ENCODE results near the gene SYK.
"Not testable (repeated sequence)": the region's sequence is repeated elsewhere in the genome, so short reads cannot be mapped to it uniquely, and the experiment has no call there.

The SYK gene

GRCh38 chr9:90882991-90883600 lies 81.5 kb downstream of the SYK start:
- no peak for ATAC-seq

- ATAC-seq: no peak
Observed at GRCh38 chr9:90883661-90884060, 82.0 kb downstream of the SYK start.

- no peak for ATAC-seq
Observed at GRCh38 chr9:90884178-90884577, 82.6 kb downstream of the SYK start.

- ATAC-seq: not testable (repeated sequence)
Observed at GRCh38 chr9:90886868-90887267, 85.2 kb downstream of the SYK start.

GRCh38 chr9:90888941-90889340 lies 87.3 kb downstream of the SYK start:
- no peak for ATAC-seq

GRCh38 chr9:90890146-90890810 lies 88.7 kb downstream of the SYK start:
- no peak for ATAC-seq

GRCh38 chr9:90891308-90892040 lies 89.9 kb downstream of the SYK start:
- no peak for ATAC-seq

- no peak for ATAC-seq
Observed at GRCh38 chr9:90892918-90893317, 91.3 kb downstream of the SYK start.

- no peak for ATAC-seq
Observed at GRCh38 chr9:90893706-90894105, 92.1 kb downstream of the SYK start.

GRCh38 chr9:90894986-90895687 lies 93.5 kb downstream of the SYK start:
- ATAC-seq: no peak

GRCh38 chr9:90895786-90896185 lies 94.2 kb downstream of the SYK start:
- no peak for ATAC-seq

GRCh38 chr9:90896231-90896630 lies 94.6 kb downstream of the SYK start:
- no peak for ATAC-seq

GRCh38 chr9:90898228-90898627 lies 96.6 kb downstream of the SYK start:
- no peak for ATAC-seq

- ATAC-seq: no peak
Observed at GRCh38 chr9:90899287-90899686, 97.7 kb downstream of the SYK start.

- no peak for ATAC-seq
Observed at GRCh38 chr9:90900130-90900529, 98.5 kb downstream of the SYK start.

- ATAC-seq: no peak
Observed at GRCh38 chr9:90901933-90902332, 100.3 kb downstream of the SYK start.

GRCh38 chr9:90903766-90904424 lies 102.3 kb downstream of the SYK start:
- no peak for ATAC-seq

- ATAC-seq: no peak
Observed at GRCh38 chr9:90904706-90905478, 103.3 kb downstream of the SYK start.

GRCh38 chr9:90905822-90906221 lies 104.2 kb downstream of the SYK start:
- no peak for ATAC-seq

GRCh38 chr9:90906316-90907055 lies 104.9 kb downstream of the SYK start:
- ATAC-seq: no peak

- ATAC-seq: no peak
Observed at GRCh38 chr9:90907056-90907445, 105.4 kb downstream of the SYK start.
